Measurements from ENCODE around the gene INO80. TPM values are rescaled to one million over a fixed set of nuclear protein-coding genes. Genes with fewer than 3 reads are reported as not detected.
"Not testable (repeated sequence)": the region's sequence is repeated elsewhere in the genome, so short reads cannot be mapped to it uniquely, and the experiment has no call there.

INO80 gene, protein sequence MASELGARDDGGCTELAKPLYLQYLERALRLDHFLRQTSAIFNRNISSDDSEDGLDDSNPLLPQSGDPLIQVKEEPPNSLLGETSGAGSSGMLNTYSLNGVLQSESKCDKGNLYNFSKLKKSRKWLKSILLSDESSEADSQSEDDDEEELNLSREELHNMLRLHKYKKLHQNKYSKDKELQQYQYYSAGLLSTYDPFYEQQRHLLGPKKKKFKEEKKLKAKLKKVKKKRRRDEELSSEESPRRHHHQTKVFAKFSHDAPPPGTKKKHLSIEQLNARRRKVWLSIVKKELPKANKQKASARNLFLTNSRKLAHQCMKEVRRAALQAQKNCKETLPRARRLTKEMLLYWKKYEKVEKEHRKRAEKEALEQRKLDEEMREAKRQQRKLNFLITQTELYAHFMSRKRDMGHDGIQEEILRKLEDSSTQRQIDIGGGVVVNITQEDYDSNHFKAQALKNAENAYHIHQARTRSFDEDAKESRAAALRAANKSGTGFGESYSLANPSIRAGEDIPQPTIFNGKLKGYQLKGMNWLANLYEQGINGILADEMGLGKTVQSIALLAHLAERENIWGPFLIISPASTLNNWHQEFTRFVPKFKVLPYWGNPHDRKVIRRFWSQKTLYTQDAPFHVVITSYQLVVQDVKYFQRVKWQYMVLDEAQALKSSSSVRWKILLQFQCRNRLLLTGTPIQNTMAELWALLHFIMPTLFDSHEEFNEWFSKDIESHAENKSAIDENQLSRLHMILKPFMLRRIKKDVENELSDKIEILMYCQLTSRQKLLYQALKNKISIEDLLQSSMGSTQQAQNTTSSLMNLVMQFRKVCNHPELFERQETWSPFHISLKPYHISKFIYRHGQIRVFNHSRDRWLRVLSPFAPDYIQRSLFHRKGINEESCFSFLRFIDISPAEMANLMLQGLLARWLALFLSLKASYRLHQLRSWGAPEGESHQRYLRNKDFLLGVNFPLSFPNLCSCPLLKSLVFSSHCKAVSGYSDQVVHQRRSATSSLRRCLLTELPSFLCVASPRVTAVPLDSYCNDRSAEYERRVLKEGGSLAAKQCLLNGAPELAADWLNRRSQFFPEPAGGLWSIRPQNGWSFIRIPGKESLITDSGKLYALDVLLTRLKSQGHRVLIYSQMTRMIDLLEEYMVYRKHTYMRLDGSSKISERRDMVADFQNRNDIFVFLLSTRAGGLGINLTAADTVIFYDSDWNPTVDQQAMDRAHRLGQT (N-terminal part only)
- polyA plus RNA-seq (2013, experiment 1 of 2; ENCODE audit: insufficient read length) = 16.5 TPM
- 12.6 TPM for polyA plus RNA-seq (2013, experiment 2 of 2; ENCODE audit: insufficient read length)

DNA sequence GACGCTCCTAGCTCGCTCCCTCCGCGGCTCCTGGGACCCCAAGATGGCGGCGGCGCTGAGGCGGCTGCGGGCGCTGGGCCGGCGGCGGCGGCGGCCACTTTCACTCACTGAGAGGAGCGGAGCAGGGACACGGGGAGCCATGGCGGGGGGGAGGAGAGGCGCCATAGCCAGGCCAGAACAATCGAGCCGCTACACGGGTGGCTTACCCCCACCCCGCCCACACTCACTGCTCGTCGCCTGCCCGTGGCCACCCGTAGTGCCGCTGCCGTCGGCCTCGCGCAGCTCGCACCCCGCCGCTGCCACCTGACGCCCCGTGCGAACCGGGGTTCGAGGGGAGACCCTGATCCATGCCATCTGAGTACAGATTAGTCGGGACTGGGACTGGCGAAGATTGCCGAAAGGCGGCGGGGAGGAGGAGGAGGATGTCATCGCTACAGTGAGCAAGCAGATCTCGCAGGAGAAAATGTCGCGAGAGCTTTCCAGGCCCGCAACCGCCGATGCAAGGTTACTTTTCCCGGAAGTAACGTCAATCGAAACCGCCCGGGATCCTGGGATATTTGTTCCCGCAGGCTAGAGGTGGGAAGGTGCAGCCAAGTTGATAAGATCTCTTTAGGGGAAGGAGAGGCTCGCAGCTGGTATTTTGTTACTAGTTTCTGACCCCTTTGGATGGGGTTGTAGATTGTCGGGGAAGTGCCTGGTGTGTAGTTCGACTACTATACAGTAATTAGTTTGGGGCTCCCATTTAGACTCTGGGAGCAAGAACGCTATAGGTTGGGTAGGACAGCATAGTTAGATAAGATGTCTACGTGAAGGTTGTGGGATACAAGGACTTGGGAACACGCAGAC lies at the start of gene INO80:
Gene INO80 (minus strand): TSS at position 165 of the 846 bp plus-strand sequence. CDS start 19,970 bp downstream, outside the sequence.
- DNase-seq = peak; percentile 98

- peak; percentile 30 for DNase-seq
These were observed 45.7 kb upstream of the INO80 start for GRCh38 chr15:41161736-41162135.

DNA sequence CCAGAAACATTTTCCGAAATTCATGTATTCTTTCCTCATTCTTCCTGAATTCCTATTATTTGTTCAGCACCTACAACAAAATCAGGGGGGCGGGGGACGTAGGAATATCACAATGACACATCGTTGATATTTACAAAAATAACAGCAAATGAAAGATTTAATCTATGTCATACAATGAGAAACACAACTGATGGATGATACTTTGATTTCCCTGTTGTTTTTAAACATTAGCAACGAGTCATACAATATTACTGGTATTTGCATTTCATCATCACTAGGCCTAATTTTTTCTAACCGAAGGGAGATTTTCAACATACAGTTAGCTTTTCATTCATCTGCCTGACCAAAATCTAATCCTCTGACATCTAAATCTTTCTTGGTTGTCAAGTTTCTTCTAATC lies 45.3 kb upstream of the INO80 start:
- peak; percentile 43 for DNase-seq

DNA sequence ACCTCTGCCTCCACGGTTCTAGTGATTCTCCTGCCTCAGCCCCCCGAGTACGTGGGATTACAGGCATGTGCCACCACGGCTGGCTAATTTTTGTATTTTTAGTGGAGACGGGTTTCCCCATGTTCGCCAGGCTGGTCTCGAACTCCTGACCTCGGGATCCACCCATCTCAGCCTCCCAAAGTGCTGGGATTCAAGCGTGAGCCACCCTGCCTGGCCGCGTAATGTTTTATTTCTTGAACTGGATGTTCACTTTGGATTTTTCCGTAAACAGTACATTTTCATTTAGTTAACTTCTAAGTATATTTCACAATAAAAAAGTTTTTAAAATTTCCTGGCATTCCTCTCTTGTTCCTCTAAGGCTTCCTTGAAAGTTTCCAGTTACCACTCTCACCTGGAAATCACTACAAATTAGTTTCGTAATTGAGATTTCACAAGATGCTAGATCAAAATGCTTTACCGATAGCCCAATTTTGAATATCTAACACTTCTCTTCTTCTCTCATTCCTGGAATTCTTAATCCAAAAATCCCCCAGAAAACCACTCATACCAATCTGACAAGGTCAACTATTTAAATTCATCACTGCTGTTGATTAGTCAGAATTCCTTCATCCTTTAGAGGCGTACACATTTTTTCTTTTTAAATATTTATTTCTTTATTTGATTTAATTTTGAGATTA lies 44.7 kb upstream of the INO80 start:
- DNase-seq = peak; percentile 70

DNA sequence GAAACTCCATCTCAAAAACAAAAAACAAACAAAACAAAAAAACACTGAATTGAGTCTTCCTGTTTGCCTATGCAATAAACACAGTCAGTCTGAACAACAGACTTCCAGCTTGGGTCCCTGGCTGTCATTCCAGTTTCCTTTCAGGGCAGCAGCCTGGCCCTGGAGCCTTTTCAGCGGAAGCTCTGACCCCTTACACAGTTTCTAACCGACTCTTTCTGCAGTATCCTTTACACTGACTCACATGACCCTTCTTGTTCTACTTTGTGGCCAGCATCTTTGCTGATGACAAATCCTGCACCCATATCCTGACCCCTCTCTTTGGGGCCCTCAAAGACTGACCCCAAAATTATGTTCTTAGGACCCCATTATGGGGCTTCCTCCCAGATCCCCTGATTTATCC lies 38.3 kb upstream of the INO80 start:
- no peak for DNase-seq

- no peak for DNase-seq
These were observed 37.7 kb upstream of the INO80 start for GRCh38 chr15:41153733-41154132.

DNA sequence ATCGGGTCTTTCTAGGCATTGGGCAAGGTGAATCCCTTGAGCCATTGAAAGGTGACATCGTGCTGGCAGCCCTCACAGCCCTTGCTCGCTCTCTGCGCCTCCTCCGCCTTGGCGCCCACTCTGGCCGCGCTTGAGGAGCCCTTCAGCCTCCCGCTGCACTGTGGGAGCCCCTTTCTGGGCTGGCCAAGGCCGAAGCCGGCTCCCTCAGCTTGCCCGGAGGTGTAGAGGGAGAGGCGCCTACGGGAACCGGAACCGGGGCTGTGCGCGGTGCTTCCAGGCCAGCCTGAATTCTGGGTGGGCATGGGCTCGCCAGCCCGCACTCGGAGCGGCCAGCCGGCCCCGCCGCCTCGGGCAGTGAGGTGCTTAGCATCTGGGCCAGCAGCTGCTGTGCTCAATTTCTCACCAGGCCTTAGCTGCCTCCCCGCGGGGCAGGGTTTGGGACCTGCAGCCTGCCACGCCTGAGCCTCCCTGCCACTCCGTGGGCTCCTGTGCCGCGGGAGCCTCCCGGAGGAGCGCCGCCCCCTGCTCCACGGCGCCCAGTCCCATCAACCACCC lies 35.4 kb upstream of the INO80 start:
- no peak for DNase-seq

GRCh38 chr15:41150279-41150678 lies 34.2 kb upstream of the INO80 start:
- DNase-seq = no peak

DNA sequence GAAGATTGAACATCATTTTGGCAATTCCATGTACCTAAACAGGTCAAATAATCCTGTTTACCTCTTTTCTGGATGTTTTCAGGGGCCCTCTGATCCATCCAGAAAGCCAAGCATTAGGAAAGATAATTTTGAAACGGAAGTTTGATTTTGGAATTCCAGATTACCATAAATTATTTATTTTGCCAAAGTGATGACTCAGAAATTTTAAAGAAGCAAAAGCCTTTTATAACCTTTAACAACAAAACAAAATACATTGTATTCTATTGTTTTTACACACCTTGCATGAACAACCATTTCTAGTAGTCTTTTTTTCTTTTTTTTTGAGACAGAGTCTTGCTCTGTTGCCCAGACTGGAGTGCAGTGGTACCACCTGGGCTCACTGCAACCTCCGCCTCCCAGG lies 32.0 kb upstream of the INO80 start:
- no peak for DNase-seq

GRCh38 chr15:41139619-41140018 lies 23.5 kb upstream of the INO80 start:
- no peak for DNase-seq

DNA sequence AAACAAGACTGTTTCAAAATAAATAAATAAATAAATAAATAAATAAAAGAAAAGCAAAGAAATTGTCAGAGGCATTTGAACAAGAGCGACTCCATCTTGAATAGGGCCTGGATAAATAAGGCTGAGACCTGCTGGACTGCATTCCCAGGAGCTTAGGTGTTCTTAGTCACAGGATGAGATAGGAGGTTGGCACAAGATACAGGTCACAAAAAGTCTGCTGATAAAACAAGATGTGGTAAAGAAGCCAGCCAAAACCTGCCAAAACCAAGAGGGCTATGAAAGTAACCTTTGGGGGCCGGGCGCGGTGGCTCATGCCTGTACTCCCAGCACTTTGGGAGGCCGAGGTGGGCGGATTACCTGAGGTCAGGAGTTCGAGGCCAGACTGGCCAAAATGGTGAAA lies 23.0 kb upstream of the INO80 start:
- DNase-seq = not testable (repeated sequence)

GRCh38 chr15:41135580-41135979 lies 19.5 kb upstream of the INO80 start:
- not testable (repeated sequence) for DNase-seq

DNA sequence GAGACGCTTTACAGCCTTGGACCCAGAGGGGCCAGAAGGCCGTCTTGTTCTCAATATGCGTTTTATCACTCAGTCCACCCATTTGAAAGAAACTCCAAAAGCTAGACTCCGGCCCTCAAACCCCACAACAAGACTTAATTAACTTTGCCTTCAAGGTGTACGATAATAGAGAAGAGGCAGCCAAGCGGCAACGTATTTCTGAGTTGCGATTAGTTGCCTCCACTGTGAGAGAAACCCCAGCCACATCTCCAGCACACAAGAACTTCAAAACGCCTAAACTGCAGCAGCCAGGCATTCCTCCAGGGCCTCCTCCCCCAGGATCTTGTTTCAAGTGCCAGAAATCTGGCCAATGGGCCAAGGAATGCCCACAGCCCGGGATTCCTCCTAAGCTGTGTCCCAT lies 17.4 kb upstream of the INO80 start:
- no peak for DNase-seq

GRCh38 chr15:41132094-41132493 lies 16.0 kb upstream of the INO80 start:
- DNase-seq = not testable (repeated sequence)

- no peak for DNase-seq
These were observed 12.3 kb upstream of the INO80 start for GRCh38 chr15:41128174-41128902.

DNA sequence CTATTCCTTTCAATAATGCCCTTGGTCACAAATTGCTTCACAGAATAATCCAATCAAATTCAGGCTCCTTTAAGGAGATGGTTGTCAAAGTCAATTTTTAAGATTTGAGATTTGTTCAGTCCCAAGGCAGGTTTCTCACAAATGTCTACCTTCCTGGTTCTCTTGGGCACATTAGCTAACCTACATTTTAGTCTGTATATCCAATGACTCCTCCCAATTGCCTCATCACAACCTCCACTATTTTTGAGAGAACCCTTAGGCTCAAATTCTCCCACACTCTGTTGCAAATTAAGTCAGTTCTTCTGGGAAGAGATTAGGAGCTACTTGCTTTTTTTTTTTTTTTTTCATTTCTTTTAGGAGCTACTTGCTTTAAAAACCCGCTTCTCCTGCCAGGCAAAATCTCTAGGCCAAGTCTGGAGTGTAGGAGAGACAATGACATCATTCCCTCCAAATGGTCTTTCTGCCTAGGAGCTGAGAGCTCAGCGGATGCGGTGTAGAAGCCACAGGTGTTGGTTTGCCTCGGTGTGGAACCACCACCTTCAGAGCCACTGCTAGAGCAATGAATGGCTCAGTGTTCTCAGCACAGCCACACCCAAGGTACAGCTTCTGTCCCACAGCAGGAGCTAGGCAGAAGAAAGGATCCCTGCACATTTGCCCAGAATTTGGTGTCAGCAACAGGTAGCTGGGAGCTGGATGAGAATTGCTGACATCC lies 10.0 kb upstream of the INO80 start:
- no peak for DNase-seq

DNA sequence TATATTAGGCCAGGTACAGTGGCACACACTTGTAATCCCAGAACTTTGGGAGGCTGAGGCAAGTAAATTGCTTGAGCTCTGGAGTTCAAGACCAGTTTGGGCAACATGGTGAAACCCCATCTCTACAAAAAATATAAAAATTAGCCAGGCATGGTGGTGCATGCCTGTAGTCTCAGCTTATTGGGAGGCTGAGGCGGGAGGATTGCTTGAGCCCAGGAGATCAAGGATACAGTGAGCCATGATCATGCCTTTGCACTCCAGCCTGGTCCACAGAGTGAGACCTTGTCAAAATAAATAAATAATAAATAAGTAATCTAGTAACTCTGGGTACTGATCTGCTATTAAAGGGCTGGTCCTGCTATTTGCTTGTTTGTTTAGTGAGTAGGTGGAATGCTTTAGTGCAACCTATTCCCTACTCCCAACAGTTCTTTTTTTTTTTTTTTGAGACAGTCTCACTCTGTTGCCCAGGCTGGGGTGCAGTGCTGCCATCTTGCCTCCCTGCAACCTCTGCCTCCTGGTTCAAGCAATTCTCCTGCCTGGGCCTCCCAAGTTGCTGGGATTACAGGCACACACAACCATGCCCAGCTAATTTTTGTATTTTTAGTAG lies 9.1 kb upstream of the INO80 start:
- no peak for DNase-seq

GRCh38 chr15:41124058-41124457 lies 8.0 kb upstream of the INO80 start:
- DNase-seq = no peak

DNA sequence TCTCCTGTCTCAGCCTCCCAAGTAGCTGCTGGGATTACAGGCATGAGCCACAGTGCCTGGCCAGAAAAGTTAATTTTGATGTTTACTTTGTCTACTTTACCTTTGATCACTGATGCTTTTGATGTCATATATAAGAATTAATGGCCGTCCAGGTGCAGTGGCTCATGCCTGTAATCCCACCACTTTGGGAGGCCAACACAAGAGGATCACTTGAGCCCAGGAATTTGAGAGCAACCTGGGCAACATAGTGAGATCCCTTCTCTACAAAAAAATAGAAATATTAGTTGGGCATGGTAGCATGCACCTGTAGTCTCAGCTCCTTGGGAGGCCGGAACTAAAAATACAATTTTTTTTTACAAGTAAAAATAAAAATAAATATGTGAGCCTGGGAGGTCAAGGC lies 6.8 kb upstream of the INO80 start:
- no peak for DNase-seq

All from fibroblast of skin of back (primary cell).